GM19240 (cell line): ENCODE results near the gene COPS2.
"Not testable (repeated sequence)": the region's sequence is repeated elsewhere in the genome, so short reads cannot be mapped to it uniquely, and the experiment has no call there.

Experiments
- DNase-seq: peaks from one replicate; pipeline ENCODE4 v3.0.0; 2011; ENCODE audit warnings: low spot score; ENCODE audit not compliant: insufficient read length

Gene COPS2

DNA sequence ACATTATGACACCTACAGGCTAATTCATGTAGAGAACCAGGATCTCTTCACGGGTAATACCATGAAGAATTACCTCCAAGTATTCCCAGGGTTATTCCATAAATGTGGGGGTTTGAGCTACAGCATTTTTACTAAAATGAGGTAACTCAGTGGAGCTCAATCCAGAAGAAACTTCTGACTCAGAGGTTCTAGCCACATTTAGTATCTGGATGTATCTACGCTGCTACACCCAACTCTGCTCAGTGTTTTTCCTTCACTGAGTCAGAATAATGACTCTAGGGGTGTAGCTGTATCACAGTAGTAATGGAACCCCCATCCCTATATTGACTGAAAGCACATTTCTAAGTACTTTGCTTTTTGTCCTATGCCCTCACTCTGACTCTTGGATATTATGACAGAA is 52.4 kb downstream of the COPS2 start:
- DNase-seq, result no peak

DNA sequence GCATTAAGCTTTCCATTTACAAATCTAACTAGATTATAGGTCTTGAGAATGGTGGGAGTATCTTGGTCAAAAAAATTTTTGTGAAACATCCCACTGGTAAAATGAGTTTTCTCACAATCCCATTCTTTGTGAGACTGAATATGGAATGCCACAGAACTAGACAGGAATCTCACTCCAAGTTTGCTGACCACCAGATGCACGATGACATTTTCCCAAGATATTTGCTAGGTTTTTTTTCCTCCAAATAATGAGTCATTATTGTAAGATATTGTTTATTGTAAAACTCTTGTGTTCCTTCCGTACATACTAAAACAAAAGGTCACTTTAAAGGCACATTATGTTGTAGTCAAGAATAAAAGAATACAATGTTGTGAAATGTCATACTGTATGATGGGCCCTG is 53.9 kb downstream of the COPS2 start:
- DNase-seq, result no peak

- DNase-seq, result no peak
These were observed 59.2 kb downstream of the COPS2 start for GRCh38 chr15:49096090-49096750.

- DNase-seq, result no peak
These were observed 60.5 kb downstream of the COPS2 start for GRCh38 chr15:49094923-49095322.

- DNase-seq, result no peak
These were observed 61.9 kb downstream of the COPS2 start for GRCh38 chr15:49093252-49094105.

GRCh38 chr15:49088996-49089395 is 66.4 kb downstream of the COPS2 start:
- no peak for DNase-seq

DNA sequence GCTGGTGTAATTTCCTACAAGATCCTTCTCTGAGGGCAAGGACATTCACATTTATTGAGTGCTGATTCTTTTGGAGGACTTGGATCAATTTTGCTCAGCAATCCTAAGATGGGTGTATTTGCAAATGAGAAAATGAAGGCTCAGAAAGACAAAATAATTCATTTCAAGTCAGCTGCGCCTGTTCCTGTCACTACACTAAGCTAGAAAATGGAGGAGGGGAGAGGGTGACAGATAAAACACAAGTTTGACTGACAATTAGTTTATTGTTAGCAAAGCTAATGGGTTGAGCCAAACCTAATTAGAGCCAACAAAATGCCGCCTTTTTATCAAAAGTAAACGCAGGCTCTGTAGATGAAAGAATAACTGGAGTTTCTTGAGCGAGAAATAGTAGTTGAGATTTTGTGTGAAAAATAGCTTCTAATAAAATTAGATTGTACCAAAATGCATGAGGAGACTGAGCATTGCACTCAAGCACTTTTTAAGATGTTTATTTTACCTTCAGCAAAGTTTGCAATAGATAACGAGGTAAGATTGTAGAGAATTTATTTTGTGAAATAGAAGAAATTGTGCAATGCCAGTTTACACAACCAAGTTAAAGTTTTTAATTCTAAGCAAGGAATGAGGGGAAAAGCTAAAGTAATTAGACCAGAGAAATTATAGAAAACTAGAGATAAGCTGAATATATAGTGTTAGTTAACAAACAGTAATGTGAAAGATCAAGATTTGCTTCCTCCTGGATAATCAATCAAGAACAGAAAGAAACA is 69.5 kb downstream of the COPS2 start:
- DNase-seq, result no peak

- DNase-seq, result no peak
These were observed 71.2 kb downstream of the COPS2 start for GRCh38 chr15:49084285-49084570.

GRCh38 chr15:49083401-49084284 is 71.8 kb downstream of the COPS2 start:
- DNase-seq, result no peak

DNA sequence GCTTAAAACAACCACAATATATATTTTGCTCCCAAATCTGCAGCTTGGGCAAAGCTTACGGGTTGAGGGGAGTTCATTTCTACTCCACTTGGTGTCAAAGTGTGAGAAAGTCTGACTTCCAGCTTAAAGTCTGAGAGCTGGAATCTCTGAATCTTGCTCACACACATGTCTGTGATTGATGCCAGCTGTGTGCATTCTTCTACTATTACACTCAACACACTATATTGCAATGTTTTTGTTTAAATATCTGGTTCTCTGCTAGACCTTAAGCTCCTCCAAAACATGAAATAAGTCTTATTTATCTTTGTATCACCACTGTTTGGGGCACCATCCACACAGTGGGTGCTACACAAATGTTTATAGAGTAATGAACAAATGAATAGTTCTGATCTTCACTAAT is 72.4 kb downstream of the COPS2 start:
- no peak for DNase-seq

DNA sequence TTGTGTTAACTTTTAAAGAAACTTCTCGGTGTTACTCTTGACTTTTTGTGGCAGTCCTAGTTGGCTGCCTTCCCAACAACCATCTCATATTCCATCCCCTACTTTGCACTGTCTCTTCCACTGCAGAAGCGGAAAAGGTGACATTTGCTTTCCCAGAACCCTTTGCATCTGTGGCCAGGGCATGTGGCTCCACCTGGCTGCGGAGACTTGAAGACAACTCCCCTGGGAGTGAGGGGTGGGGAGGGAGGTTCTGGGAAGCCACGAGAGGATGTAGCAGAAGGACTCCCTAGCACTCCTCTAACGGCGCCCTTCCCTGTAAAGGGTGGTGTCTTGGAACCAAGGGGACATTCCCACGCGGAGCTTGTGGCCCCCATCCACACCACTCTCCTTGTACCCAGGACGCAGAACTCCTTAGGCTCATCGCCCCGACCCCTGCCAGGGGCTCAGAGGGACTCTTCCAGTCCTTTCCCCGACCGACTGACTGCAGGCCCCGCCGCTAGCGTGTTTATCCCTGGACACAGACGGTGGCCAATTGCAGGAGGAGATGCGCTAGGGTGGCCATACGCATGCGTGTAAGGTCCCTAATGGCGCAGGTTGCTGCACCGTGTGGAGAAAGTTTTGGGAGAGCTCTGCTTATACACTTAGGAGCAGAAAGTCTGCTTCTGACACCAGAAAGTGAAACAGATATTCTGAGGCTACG is 75.9 kb downstream of the COPS2 start:
- no peak for DNase-seq

DNA sequence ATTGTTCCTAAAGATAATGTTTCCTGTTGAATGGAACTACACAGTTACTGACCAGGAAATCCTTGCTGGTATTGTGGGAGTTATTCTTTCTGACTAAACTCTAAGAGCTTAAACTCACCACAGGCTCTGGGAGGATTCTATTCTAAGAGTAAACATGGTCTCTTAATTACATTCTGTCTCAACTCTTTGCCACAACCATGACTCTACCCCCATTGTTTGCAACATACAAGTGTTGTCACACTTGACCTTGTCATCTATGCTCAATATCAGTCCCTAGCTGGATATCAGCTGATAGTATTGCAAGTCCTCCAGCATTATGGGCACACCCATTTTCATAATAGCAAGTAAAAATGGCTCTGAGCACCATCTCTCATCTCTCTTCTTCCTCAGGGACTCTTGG is 79.5 kb downstream of the COPS2 start:
- DNase-seq, result no peak

DNA sequence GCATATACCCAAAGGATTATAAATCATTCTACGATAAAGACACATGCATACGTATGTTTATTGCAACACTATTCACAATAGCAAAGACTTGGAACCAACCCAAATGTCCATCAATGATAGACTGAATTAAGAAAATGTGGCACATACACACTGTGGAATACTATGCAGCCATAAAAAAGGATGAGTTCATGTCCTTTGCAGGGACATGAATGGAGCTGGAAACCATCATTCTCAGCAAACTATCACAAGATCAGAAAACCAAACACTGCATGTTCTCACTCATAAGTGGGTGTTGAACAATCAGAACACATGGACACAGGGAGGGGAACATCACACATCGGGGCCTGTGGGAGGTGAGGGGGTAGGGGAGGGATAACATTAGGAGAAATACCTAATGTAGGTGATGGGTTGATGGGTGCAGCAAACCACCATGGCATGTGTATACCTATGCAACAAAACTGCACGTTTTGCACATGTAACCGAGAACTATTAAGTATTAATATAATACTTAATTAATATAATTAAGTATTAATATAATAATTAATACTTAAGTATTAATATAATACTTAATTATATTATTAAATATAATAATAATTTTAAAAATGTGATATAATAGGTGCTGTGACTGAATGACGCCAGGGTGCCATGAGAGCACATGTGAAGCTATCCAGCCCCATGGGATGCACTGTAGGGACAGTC is 80.7 kb downstream of the COPS2 start:
- not testable (repeated sequence) for DNase-seq
